Liver (tissue), 3 donors: Measurements from ENCODE around the gene TLR7.

Experiments used
- ATF3 ChIP-seq: IDR thresholded peaks from 2 replicates; pipeline ENCODE4 v1.6.1; 2016; ENCODE audit warnings: antibody characterized with exemption
- CTCF ChIP-seq: fragments of 150-350 bp; IDR thresholded peaks from 2 replicates; pipeline ENCODE4 v1.5.1; 2017; ENCODE audit warnings: improper control_type of control experiment, low read depth, low read length; ENCODE audit not compliant: missing input control
- REST ChIP-seq: IDR thresholded peaks from 2 replicates; pipeline ENCODE4 v1.6.1; 2016; ENCODE audit warnings: antibody characterized with exemption, mild to moderate bottlenecking
- YY1 ChIP-seq: IDR thresholded peaks from 2 replicates; pipeline ENCODE4 v1.6.1; 2016; ENCODE audit warnings: antibody characterized with exemption, mild to moderate bottlenecking
- donor health status: healthy.
- donor health status: healthy.

GRCh38 chrX:12843061-12843667, 23.7 kb upstream of the TLR7 start:
- TF ChIP-seq REST (no peak), CTCF (no peak), YY1 (no peak), ATF3 (no peak)
